ENCODE data around the gene EDN3.
"Not testable (repeated sequence)": the region's sequence is repeated elsewhere in the genome, so short reads cannot be mapped to it uniquely, and the experiment has no call there.

EDN3 gene

DNA sequence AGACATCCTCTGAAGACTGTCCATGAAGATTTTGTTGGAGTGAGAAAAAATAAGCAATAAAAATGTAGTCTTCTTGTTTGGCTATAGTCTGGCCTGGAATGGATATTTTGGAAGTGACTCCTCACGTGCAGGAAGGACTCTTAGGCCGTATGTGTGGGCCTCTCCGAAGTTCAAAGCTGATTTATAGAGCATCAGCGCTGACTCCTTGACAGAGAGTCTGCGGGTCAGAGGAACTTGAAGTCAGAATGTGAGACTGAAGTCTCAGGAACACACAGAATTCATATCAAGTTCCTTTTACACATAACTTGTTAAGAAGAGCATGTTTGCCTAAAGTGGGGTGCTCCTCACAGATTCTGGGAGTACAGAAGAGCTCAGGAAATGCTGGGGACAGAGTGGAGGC, 36.1 kb downstream of the EDN3 start:
- DNase-seq (ENCODE audit: low read depth): no peak

DNA sequence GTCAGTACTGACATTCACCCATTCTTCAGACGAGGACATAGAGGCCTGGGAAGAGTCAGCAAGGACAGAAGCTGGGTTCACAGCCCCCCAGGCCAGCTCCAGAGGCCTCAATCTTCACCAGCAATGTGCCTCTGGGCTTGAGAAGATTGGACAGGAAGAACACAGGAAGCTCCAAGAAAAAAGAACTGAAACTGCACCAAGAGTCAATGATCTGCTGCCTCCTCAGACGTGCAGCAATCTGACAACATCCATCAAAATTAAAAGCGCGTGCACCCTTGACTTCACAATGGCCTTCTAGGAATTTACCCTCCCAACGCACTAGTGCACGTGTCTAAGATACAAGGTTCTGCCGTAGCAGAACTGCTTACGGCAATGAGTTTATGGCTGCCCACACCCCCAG, 38.0 kb downstream of the EDN3 start:
- not testable (repeated sequence) for DNase-seq (ENCODE audit: low read depth)

DNA sequence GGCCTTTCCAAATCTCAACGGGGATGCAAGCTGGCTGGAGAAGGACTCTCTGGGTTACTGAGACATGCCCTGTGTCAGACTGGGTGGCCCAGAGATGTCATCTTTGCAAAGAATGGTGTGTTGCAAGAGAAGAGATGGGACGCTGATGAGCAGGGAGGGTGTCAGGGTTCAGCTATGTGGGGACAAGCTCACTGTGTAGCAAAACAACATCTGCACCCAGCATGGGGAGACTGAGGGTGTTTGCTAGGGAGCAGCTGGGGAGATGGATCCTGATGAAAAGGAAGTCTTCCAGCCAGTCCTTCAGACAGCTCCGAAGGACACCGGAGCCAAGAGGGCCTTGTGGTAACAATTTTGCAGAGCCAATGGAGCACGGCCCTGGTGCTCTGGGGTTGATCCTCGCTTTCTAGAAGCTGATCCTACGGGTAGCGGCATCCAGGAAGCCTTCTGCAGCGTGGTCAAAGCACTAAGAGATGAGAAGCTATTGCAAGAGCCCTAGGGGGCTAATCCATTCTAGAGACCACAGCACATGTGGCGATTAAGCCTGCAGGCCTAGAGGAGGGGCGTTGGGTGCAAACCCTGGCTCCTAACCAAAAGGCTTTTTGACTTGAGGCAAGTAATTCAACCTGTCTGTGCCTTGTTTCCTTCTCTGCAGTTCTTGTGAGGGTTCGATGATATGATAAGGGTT, 39.9 kb downstream of the EDN3 start:
- DNase-seq (ENCODE audit: low read depth): no peak

DNA sequence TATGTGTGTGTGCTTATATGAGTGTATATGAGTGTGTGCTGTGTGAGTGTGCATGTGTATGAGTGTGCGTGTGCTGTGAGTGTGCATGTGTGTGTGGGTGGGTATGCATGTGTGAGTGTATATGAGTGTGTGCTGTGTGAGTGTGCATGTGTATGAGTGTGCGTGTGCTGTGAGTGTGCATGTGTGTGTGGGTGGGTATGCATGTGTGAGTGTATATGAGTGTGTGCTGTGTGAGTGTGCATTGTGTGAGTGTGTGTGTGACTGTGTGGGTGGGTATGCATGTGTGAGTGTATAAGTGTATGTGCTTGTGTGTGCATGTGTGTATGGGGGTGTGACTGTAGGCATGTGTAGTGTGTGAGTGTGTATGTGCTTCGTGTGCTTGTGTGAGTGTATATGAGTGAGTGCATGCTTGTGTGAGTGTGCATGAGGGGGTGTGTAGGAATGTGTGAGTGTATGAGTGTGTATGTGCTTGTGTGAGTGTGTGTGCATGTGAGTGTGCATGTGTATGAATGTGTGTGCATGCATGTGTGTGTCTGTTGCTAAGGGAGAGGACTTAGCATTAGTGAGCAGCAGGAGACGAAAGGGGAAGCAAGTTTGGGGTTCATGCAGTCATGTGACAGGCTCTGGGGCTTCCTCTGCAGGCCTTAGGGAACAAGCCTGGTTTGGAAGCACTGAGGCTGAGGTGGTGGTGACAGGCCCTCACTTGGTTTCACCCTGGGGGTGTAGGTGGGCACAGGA, 41.0 kb downstream of the EDN3 start:
- DNase-seq (ENCODE audit: low read depth): not testable (repeated sequence)

DNA sequence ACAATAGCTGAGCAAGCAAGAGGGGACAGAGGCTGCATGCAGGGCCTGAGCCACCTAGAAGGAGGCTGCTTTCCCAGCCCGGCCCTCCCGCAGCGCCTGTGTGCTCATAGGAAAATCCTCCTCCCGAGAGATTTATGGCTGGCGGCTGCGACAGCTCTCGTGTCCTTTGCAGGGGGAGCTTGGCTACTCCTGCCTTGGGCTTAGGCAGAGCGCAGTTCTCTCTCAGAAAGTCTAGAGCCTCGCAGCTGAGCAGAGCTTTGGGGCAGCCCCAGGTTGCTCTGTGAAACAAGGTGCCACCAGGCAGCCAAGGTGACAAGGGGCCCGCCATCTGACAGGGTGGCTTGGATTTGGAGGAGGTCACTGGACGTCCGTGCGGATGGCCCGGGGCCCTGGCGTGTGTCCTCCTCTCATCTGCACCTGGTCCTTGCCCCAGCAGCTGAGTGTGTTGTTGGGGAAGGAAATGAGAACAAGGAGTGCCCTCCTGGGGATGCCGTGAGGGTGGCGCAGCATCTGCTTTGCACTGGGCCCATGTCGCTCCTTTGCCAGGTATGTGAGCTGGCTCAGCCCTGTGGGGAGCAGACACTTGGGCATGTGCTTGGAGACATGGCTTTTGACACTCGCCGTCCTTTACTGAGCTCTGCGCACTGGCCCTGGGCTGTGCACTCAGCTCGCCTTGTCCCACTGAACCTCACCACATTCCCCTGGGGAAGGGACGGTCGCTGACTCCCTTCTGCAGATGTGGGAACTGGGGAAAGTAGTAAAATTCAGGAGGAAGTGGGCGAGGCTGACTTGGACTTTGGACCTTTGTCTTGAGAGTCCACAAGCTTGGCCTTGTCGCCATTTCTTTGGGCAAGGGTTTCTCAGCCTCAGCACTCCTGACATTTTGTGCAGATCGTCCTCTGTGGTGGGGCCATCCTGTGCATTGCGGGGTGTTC, 41.9 kb downstream of the EDN3 start:
- DNase-seq (ENCODE audit: low read depth): no peak

DNA sequence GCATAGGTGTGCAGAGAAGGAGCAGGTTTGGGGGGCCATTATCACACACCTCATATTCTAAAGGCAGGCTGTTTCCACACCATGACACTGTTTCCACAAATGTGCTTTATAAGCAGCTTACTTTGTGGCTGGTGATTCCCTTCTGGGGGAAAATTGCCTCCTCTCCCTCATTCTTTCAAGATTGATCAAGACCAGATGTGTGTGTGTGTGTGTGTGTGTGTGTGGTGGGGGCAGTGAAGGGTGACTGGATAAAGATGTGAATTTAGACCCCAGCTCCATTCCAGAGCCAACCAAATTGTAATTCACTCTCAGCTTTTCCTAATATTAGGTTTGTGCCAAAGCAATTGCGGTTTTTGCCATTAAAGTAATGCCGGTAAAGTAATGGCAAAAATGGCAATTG, 45.6 kb downstream of the EDN3 start:
- no peak for DNase-seq (ENCODE audit: low read depth)

DNA sequence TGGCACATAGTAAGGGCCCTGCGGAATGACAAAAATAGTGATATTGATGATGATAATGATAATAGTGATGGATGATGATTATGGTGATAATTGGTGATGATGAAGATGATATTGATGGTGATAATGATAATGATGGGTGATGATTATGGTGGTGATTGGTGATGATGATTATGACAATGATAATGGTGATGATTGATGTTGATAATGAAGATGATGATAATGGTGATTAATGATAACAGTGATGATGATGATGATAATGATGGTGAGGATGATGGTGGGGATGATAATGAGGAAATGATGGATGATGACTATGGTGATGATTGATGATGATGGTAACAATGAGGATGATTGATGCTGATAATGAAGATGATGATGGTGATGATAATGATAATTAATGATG, 48.9 kb downstream of the EDN3 start:
- DNase-seq (ENCODE audit: low read depth): no peak

DNA sequence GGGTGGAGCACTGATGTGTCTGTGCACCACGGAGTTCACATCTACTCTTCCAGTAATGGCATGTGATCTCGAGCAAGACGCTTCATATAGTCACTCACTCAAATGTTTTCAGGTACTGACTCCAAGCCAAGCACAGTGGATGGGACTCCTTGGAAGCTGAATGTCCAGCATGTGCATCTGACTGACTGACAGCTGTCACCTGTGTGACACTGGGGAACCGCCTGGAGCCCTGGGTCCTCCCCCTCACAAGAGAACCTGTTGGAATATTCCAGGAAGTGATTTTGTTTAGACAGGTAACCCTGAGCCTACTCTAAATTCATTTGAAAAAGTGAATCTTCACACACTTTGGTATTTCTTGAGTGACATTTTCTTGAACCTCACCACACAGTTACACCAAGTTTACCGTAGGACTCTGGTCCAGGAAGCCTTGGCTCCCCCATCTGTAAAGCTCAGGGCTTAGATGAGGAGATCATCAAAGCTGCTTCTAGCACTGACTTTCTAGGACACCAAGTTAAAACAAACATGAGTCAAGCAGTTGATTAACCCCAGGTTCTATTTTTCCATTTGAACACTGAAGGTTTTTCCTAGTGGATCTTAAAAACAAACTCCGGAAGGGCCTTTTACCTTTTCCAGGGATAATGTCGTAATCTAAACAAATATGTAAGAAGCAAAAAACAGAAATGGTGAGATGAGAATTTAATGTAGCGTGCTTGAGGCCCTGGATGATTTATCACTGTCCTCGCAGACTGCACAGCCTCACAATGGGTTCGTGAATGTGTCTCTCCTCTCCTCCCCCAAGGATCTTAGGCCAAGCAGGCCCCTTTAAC, 50.1 kb downstream of the EDN3 start:
- no peak for DNase-seq (ENCODE audit: low read depth)

DNA sequence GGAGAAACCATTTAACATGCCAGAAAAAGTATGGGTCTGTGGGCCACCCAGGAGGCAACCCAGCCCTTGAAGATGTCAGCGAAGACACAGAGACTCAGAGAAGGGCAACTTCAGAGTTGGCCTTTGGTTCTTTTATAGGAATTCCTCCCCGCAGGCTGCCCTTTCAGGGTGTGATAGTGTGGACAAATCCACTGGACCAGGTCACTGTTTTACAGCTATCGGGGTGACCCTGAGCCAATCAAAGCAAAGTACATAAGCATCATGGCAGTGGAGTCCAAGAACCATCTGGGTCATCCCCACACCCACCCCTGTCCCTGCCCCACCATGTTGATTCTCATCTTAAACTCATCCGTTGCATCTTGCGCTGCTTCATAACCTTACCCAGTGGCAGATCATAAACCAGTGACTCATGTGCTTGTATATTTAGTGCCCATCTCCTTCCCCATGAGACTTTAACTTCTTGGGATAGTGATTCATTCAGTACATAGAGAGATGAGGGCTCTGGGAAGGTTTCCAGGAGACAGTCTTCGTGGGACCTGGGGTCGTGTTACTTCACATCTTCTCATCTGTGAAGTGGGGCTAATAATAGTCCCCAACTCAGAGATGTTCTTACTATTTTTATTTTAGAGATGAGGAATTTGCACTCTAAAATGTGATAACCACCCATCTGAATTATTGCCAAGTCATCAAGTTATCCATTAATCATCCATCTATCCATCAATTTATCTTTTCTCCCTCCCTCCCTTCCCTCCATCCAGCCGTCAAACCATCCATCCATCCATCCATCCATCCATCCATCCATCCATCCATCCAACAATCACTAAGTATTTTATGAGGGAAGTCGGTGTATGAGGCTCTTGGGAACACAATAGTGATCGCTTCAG, 51.0 kb downstream of the EDN3 start:
- DNase-seq (ENCODE audit: low read depth): no peak

DNA sequence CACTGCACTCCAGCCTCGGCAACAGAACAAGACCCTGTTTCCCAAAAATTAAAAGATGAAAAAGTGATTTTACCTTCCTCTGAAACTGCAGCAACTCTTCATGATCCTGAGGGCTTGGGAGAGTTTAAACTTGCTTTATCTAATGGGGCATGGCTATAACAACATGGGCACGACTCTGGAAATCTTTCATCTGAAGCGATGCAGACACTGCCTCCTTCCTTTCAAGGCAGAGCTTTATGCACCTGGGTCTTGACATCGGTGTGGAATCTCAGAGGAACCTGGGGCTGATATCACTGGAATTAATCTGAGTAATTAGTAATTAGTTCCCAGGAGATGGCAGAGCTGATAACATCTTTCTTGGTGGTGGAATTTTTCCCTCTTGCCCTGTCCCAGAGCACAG, 52.1 kb downstream of the EDN3 start:
- DNase-seq (ENCODE audit: low read depth): no peak

DNA sequence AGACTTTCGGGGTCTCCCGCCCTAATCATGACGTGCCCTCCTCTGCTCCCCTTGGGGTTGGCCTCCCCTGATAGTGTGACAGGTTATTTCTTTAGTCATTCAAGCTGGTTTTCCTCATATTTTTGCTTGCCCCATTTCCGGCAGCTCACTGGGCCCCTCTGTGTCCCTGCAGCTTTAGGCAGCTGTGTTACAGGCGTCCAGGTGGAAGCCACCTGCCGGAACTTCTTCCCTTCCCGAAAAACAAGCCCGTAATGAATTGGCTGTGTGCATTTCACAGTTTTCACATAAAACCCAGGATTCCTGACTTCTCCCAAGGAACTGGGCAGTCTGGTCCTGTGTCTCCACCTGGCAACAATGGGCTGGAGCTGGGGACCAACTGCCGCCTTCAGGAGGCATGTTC, 52.6 kb downstream of the EDN3 start:
- DNase-seq (ENCODE audit: low read depth): no peak

DNA sequence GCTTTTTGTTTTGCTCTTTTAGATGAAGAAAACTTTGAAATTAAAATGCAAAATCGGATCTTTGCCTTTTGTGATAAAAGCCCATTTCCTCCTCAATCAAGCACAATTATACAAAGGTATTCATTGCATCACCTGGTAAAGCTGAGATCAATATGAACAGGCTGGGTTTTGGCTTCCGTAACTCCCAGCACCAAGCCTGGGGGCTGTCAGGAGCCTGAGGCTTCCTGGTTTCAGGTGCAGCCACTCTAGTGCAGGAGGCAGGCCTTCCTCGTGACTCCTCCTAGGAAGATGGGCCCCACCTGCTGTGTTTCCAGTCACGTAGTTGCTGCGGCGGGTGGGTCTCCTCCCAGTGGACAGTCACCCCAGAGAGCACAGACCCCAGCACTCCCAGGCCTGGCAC, 54.0 kb downstream of the EDN3 start:
- no peak for DNase-seq (ENCODE audit: low read depth)

DNA sequence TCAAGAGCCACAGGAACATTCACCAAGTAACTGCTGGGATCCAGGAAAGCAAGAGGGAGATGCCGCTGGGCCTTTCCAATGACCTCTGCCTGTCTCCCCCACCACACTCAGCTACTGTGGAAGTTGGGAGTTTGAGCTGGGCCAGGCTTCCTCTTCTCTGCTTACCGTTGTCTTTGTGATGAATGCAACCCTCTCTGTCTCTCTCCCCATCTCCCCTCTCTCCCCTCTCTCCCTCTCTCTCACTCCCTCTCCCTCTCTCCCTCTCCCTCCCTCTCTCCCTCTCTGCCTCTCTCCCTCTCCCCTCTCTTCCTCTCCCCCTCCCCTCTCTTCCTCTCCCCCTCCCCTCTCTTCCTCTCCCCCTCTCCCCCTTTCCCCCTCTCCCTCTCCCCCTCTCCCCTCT, 54.8 kb downstream of the EDN3 start:
- no peak for DNase-seq (ENCODE audit: low read depth)

DNA sequence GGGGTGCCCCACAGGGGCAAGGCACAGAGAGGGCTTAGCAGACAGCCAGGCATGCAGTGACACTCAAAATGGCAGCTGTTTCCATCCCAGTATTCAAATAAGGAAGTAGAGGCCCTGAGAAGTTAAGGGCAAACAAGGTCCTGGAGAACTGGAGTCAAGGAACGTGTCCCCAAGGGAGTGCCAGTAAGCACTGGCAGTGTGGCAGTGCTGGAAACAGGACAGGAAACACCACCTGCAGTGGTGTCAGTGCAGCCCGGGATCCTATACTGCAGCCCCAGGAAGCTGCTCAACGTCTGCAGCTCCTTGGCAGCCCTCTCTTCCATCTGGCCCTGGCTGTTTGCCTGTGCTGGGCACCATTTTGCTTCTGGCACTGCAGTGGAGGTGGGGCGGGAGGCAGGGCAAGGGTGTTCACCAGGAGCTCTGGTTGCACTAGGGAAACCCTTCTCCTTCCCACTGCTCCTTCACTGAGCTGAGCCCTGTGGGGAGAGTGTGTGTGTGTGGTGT, 56.3 kb downstream of the EDN3 start:
- no peak for DNase-seq (ENCODE audit: low read depth)

DNA sequence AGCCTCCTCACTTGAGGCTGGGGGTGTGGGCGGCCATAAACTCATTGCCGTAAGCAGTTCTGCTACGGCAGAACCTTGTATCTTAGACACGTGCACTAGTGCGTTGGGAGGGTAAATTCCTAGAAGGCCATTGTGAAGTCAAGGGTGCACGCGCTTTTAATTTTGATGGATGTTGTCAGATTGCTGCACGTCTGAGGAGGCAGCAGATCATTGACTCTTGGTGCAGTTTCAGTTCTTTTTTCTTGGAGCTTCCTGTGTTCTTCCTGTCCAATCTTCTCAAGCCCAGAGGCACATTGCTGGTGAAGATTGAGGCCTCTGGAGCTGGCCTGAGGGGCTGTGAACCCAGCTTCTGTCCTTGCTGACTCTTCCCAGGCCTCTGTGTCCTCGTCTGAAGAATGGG, 58.4 kb downstream of the EDN3 start:
- not testable (repeated sequence) for DNase-seq (ENCODE audit: low read depth)

DNA sequence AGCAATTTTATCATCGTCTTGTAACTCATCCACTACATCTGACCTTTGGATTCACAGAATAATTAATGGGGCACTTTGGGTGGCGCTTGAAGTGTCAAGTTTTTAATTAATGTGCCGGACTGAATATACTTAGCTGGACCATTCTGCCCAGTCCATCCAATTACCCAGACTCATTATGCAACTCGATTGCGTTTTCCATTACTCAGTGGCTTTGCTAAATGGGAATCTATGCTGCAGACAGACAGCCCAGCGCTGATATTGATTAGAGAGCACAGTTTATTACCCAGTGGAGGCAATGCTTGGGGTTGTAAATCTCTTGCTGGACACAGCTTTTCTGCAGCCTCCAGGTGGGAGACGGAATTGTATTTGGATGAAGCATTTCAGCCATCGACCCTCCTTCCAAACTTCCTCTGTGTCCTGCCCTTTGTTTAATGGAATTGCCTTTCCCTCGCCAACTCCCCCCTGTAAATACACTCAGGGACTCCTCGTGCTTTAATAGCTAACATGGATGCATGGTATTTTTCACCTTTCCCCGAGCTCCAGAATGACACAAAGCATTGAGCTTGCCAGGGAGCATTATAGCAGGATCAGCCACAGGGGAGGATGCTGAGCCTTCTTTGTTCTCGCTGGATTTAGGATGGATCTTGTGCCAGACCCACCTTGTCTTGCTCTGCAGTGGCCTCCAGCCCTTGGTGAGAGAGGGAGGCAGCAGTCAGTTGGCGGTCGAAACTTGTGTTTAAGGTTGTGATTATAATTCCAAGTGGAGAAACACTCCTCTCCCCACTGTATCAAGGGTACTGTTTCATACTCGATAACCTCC, 59.7 kb downstream of the EDN3 start:
- no peak for DNase-seq (ENCODE audit: low read depth)

DNA sequence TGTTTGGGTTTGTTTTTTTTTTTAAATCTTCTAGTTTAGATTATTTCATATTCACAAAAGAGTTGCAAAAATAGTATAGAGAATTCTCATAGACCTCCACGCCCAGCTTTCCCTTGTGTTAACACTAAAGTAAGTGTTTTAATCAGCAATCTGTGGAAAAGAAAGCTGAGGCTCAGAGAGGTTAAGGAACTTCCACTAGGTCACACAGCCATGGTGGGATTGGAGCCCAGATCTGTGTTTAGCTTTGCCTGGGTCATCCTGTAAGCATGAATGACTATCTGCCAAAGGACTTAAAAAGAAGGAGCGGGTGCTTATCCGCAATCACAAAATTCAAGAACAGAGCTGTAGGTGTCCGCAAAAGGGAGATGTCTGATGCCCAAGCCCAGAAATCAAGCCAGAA, 60.5 kb downstream of the EDN3 start:
- no peak for DNase-seq (ENCODE audit: low read depth)

DNA sequence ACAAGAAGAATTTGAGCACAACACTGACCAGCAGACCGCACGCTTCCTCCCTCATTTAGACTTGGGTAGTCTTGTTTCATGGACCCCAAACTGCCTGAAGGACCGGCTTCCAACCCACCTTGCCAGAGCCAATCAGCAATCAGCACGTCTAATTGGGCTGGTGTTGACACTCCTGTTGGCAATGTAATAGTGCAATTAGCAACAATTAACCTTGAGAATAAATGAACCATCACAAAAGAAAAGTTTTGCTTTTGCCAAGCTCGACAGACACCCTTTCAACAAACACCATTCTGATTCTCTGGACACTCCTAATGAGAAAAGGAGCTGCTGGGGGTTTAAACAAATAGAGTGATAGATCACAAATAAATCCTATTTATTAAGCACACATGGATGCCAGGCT, 61.0 kb downstream of the EDN3 start:
- DNase-seq (ENCODE audit: low read depth): no peak

DNA sequence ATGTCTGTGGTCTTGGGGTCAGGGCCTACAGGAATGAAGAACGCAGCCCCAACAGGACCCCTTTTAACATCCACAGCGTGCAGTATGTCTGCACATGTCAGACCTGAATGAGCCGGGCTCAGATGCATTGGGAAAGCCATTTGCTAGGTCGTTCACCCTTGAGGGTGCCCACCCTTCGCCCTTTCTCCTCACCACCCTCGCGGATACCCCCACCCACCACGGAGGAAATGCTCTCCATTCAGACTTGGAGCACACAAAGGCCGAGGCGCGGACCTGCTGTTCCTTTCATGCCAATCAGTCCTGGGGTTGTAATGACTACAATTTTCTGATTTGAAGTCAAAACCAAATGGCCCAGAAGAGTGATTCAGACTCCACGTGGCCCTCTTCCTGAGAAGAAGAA, 62.7 kb downstream of the EDN3 start:
- DNase-seq (ENCODE audit: low read depth): no peak

DNA sequence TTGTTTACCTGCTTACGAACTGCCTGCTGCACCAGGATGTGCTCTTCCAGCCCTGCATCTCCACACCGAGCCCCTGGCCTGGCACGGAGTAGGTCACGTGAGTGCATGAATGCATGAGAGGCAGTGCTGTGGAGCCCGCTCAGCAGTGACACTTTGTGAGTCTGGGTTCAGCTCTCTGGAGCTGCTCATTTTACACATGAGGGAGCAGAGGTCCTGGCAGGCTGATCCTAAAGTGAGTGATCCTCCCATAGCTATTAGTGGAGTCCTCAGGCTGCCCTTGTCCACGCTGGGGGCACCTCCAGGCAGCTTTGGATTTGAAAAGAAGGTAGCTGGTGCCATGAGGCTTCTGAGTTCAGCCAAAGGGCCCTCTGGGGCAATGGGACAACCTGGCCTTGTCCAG, 64.2 kb downstream of the EDN3 start:
- DNase-seq (ENCODE audit: low read depth): no peak

Data from stimulated activated CD8-positive, alpha-beta memory T cell treated with anti-CD3 and anti-CD28 coated beads, Interleukin-4, amount 100 ng/mL, for 24 hours (primary cell).